Mucosa of gallbladder (tissue), 1 donor: Measurements from ENCODE around the gene NUTM2D. TPM values are rescaled to one million over a fixed set of nuclear protein-coding genes. Genes with fewer than 3 reads are reported as not detected.
"Not testable (repeated sequence)": the region's sequence is repeated elsewhere in the genome, so short reads cannot be mapped to it uniquely, and the experiment has no call there.

Experiments used
- DNase-seq: peaks from one replicate; pipeline ENCODE4 v3.0.0-alpha.2; 2020; ENCODE audit warnings: low spot score
- total RNA-seq: library from RNA; stranded (reverse); gene quantifications from one replicate; pipeline ENCODE4 v1.2.1, GENCODE V29; 2021
- donor health status: DM: no; HTN: no; CAD: no.

Gene NUTM2D
- 7.2 TPM for total RNA-seq

GRCh38 chr10:87357444-87357843 is at the start of gene NUTM2D:
TSS of gene NUTM2D (plus strand) at chr10:87357744. CDS start at chr10:87358266, 522 bp downstream.
- DNase-seq = not testable (repeated sequence)

- DNase-seq = not testable (repeated sequence)
Observed at GRCh38 chr10:87308702-87309101, 48.8 kb upstream of the NUTM2D start.

GRCh38 chr10:87309657-87310056 is 47.9 kb upstream of the NUTM2D start:
- DNase-seq = not testable (repeated sequence)

DNA sequence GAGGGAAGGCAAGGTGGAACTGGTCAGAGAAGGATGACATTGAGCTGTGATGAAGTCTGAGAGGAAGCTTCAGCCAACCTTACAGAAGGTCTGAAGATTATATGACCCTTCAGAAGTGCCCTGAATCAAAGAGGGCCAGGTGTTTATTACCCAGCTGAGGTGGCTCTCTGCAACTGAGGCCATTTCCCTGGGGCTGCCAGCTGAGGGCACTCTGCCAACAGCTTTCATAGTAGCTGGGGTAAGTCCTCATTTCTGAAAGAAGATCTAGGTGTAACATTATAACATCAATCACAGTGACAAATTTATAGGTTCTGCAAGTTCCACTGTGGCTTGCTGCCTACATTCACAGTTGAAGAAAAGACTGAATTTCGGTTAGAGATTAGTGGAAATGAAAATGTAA is 46.0 kb upstream of the NUTM2D start:
- DNase-seq = not testable (repeated sequence)

GRCh38 chr10:87313649-87314359 is 43.7 kb upstream of the NUTM2D start:
- not testable (repeated sequence) for DNase-seq

DNA sequence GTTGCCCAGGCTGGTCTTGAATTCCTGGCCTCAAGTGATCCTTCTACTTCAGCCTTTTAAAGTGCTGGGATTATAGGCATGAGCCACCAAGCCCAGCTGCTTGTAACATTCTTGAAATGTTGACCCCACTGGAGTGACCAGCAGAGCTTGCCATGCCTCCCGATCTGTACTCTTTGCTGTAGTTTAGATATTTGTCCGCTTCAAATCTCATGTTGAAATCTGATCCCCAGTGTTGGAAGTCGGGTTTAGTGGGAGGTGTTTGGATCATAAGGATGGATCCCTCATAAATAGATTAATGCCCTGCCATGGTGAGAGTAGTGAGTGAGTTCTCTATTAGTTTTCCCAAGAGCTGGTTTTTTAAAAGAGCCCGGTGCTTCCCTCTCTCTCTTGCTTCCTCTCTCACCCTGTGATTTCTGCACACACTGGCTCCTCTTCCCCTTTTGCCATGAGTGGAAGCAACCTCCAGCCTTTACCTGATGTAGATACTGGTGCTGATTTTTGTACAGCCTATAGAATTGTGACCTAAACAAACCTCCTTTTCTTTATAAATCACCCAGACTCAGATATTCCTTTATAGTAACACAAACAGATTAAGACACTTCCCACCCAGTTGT is 43.1 kb upstream of the NUTM2D start:
- DNase-seq = not testable (repeated sequence)

- DNase-seq = not testable (repeated sequence)
Observed at GRCh38 chr10:87321505-87321904, 36.0 kb upstream of the NUTM2D start.

DNA sequence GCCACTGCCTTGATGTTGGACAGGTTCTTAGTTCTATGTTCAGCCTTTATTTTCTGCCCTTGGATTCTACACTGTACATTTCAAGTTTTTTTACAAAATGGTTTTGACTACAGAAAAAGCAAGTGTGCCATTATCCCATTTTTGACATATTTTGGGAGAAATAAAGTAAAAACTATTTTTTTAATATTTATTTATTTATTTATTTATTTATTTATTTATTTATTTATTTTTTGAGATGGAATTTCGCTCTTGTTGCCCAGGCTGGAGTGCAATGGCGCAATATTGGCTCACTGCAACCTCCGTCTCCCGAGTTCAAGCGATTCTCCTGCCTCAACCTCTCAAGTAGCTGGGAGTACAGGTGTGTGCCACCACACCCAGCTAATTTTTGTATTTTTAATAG is 33.0 kb upstream of the NUTM2D start:
- DNase-seq = not testable (repeated sequence)

GRCh38 chr10:87327958-87328357 is 29.6 kb upstream of the NUTM2D start:
- not testable (repeated sequence) for DNase-seq

DNA sequence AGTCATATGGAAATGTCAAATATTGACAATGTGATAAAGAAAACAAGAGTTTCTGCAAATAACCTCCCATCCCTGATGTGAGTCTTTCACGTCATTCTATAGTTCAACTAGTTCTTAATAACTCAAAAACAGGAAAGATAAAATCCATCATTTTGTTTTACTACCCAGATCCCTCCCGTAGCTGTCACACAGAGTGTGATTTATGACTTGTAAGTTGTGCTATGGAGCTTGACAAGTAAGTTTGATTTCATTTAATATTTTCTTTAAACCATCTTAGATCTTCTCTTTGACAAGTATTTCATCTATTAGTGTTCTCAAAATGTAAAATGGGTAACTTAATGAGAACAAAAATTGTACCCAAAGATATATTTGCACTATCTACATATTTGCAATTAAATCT is 28.4 kb upstream of the NUTM2D start:
- not testable (repeated sequence) for DNase-seq

- DNase-seq = not testable (repeated sequence)
Observed at GRCh38 chr10:87332687-87333086, 24.9 kb upstream of the NUTM2D start.

DNA sequence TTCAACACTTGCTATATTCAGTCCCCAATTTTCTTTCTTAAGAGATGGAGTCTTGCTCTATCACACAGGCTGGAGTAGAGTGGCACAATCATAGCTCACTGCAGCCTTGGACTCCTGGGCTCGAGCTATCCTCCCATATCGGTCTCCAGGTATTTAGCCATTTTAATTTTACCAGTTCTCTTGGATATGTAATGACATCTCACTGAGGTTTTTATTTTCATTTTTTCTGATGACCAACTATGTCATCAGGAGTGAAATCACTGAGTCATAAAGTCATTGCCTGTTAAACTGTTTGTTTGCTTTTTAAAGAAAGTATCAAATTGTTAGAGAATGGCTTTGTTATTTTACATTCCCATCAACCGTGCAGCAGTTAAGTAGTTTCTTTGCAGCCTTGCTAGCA is 17.1 kb upstream of the NUTM2D start:
- not testable (repeated sequence) for DNase-seq

- DNase-seq = not testable (repeated sequence)
Observed at GRCh38 chr10:87341546-87342142, 15.9 kb upstream of the NUTM2D start.

- DNase-seq = peak; percentile 91
Observed at GRCh38 chr10:87342249-87342710, 15.3 kb upstream of the NUTM2D start.

DNA sequence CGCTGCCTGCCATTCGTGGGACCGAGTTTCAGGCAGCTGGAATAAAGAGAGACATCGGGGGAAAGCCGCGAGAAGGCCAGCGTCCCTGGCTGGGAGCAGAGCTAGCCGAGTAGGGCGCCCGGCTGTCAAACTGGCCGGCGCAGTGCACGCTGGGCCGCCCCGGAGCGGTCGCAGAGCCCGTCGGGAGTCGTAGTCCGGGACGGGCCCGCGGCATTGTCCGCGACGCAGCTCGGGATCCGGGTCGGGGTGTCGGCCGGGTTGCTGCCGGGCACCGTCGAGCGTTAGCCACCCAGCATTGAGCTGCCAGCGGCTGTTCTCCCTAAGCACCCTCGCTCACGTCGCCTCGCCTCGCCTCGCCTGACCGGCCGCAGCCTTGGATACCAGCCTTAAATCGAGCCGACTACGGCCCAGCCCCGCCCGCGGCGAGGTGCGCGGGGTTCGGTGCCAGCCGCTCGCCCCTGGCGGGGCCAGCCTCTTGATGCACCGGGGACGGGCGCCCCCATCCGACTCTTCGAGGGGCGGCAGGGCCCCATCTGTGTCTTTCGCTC is 14.8 kb upstream of the NUTM2D start:
- peak; percentile 83 for DNase-seq

DNA sequence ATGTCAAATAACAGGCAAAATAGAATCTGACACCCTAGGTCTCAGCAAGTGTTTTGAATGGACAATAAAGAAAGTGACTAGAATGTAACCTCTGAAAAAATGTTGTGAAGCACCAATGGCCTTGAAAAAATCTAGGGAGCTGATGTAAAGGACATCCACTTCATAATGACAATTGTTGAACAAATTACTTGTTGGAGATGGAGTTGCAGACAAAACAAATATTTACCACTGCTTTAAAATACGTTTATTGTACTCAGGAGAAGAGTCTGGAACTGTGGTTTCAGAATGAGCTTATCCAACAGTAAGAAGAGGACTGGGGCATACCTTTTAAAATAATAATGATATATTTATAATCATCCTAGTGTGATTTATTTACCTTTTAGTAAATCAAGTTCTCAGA is 11.8 kb upstream of the NUTM2D start:
- DNase-seq = not testable (repeated sequence)

DNA sequence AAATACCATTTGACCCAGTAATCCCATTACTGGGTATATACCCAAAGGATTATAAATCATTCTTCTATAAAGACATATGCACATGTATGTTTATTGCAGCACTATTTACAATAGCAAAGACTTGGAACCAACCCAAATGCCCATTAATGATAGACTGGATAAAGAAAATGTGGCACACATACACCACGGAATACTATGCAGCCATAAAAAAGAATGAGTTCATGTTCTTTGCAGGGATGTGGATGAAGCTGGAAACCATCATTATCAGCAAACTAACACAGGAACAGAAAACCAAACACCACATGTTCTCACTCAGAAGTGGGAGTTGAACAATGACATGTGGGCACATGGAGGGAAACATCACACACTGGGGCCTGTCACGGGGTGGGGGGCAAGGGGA is 7.4 kb upstream of the NUTM2D start:
- DNase-seq = not testable (repeated sequence)

DNA sequence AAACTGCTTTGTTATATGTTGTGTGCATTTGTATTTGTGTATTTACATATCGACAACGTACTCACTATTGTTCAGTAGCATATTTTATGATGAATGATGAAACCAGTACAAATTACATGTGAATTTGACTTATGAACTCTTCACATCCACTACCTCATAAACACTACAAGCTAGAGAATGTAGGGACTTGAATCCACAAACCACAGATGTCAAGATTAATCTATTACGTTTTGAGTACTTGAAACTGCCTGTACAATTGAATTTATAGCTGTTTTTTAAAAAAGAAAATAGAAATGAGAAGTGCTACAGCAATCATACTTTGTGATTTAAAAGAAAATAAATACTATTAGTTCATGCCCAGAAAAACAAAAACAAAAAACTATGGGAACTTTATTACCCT is 4.7 kb upstream of the NUTM2D start:
- DNase-seq = not testable (repeated sequence)

DNA sequence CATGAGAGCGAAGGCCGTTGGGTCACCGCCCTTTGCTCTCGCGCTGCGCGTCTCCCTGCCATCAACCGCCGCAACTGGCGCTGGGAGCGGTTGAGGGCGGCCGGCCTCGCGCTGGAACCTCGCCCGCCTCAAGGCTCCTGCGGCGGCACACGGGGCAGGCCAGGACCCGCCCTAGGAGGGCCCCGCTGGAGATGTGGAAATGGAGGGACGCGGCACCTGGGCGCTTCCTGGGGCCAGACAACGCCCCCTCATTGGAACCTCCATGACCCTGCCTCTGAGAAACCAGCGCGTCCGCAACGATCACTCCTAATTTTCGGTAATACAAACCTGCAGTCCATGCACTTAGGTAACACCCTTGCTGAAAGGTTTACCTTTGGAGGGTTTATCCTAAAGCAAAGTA is 2.4 kb upstream of the NUTM2D start:
- not testable (repeated sequence) for DNase-seq

DNA sequence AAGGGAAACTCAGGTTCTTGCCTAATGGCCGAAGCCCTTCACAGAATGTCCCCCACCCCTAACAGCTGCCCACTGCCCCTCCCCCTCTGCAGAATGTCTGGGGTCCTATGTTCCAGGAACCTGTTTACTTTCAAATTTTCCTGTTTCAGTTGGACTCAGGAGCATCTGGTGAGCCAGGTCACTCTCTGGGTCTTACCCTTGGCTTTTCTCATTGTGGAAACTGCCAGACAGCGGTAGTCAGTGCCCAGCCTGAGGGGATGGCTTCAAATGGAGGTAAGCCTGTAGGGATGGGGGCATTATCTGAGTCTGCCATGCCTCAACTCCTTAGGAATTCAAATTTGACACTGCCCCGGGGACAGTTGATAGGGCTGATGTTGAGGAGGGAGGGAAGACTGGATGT is 615 bp downstream of the NUTM2D start:
- not testable (repeated sequence) for DNase-seq

DNA sequence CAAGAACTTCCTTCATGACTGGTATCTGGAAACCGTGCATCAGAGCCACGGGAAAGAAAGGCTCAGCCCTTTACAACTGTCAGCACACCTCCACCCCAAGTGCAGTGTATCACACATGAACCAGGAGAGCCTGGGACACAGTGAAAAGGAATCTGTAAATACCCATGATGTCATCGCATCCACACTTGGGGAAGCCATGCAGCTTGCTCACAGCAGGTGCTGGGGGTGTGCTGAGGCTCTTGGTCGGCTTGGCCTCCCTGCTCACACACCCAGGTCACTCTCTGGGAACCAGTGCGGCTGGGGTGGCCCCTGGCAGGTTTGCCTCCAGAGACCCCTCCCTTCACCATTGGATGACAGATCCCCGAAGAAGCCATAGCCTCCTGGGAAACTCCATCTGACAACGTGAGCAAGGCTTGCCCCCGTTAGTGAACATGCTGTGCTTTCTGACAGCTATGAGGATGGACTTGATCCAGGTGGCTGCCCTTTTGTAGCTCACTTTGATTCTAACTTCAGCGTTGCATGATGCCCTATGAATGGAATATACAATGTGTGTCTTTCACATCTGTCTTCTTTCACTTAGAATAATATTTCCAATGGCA is 12.1 kb downstream of the NUTM2D start:
- DNase-seq = not testable (repeated sequence)

DNA sequence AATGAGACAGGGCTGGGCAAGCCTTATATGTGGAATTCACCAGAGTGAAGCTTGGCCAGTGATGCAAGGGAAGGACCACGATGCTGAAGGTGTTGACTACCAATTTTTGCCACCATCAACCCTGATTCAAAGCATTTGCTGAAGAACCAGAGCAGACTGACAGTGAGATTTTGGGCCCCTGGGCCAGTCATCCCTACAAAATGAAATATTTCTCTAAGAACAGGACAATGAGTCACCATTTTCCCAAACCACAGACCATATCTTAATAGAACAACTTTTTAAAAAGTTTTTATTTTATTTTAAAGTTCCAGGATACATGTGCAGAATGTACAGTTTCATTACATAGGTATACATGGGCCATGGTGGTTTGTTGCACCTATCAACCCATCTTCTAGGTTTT is 16.5 kb downstream of the NUTM2D start:
- DNase-seq = not testable (repeated sequence)
